K562 (cell line): ENCODE measurements around the gene NXPE2. TPM values are rescaled to one million over a fixed set of nuclear protein-coding genes. Genes with fewer than 3 reads are reported as not detected.
A peak's percentile ranks its signal among the peaks of the same experiment; 100 is the strongest.

Source experiments
- ATAC-seq: fragments of 200-7000 bp; cut with Tn5 transposase; 3 replicates; pipeline ENCODE4 v1.9.1; 2020; ENCODE audit warnings: moderate library complexity
- BruUV-seq: library from RNA; stranded (reverse); fragments of 400-500 nt; replicated peaks from 2 replicates; lab custom pipeline; 2021; lab: Mats Ljungman, UMichigan
- CTCF ChIA-PET: fragments of 300-600 bp; formaldehyde crosslinking; extraction: SDS; loops from one replicate; lab custom pipeline; 2021; ENCODE audit warnings: low intra/inter-chr PET ratio; lab: Yijun Ruan, JAX
- POLR2A ChIA-PET: fragments of 300-600, 350-650 bp; sonication (Branson Sonifier 250); formaldehyde crosslinking; extraction: SDS; loops from one replicate; lab custom pipeline; 2021; ENCODE audit warnings: antibody characterized with exemption, inconsistent platforms; lab: Yijun Ruan, JAX
- DNase-seq, 4 experiments: peaks; one replicate each; pipeline versions ENCODE4 v3.0.0 to v3.0.0-alpha.2; 2011 to 2018; ENCODE audit warnings: low spot score in 3 of 4, mixed read lengths in 3 of 4; ENCODE audit errors: extremely low read depth in 1 of 4
- FAIRE-seq: peaks from 2 replicates; lab custom pipeline; 2011; peaks lifted over from hg19 to GRCh38; lab: Jason Lieb, UNC
- H2AFZ ChIP-seq: 2 replicates; pipeline ENCODE4 v1.6.0; 2011; ENCODE audit warnings: low read depth, low read length, control low read depth, inconsistent platforms
- H3K27ac ChIP-seq: fragments of 200-600 bp; 3 replicates; pipeline ENCODE4 v1.8.0; 2011; ENCODE audit warnings: low read depth, mild to moderate bottlenecking, control low read depth, inconsistent platforms, low read length, moderate library complexity, mixed read lengths; ENCODE audit errors: extremely low read depth
- H3K27me3 ChIP-seq, 2 experiments: fragments of 300-600 bp in 1 of 2; 2 replicates in 1 of 2; 3 replicates in 1 of 2; pipeline versions ENCODE4 v1.6.0 to v1.8.0; 2011; ENCODE audit warnings: inconsistent platforms in 2 of 2, low read length in 2 of 2, mild to moderate bottlenecking in 1 of 2, mixed read lengths in 1 of 2, moderate library complexity in 1 of 2; ENCODE audit not compliant: control insufficient read depth in 2 of 2, insufficient read depth in 2 of 2
- H3K36me3 ChIP-seq: fragments of 300-600 bp; 3 replicates; pipeline ENCODE4 v1.8.0; 2011; ENCODE audit warnings: mild to moderate bottlenecking, low read length, inconsistent platforms; ENCODE audit not compliant: control insufficient read depth, insufficient read depth
- H3K4me1 ChIP-seq, 2 experiments: fragments of 200-600 bp in 1 of 2; replicated peaks in 1 of 2; 2 replicates in 1 of 2; 3 replicates in 1 of 2; pipeline versions ENCODE4 v1.5.1 to v1.8.0; 2011; ENCODE audit warnings: inconsistent platforms in 2 of 2, low read length in 2 of 2, mild to moderate bottlenecking in 1 of 2, mixed read lengths in 1 of 2, moderate library complexity in 1 of 2; ENCODE audit not compliant: control insufficient read depth in 2 of 2, insufficient read depth in 2 of 2
- H3K4me2 ChIP-seq: 2 replicates; pipeline ENCODE4 v1.6.1; 2011; ENCODE audit warnings: low read length, control low read depth, inconsistent platforms, mixed read lengths; ENCODE audit not compliant: insufficient read depth
- H3K4me3 ChIP-seq: fragments of 200-600 bp; sonication (generic), shearing (Covaris generic); 2 replicates; pipeline ENCODE4 v1.5.1; 2016; ENCODE audit warnings: control low read depth, inconsistent platforms
- H3K79me2 ChIP-seq: fragments of 200-600 bp; 3 replicates; pipeline ENCODE4 v1.8.0; 2011; ENCODE audit warnings: low read length, inconsistent platforms; ENCODE audit not compliant: control insufficient read depth, insufficient read depth
- H3K9ac ChIP-seq, 2 experiments: 2 replicates each; pipeline versions ENCODE4 v1.6.0 to v1.6.1; 2011; ENCODE audit warnings: low read depth in 2 of 2, low read length in 2 of 2, control low read depth in 1 of 2, inconsistent platforms in 1 of 2, mild to moderate bottlenecking in 1 of 2, mixed read lengths in 1 of 2; ENCODE audit not compliant: insufficient read depth in 1 of 2
- H3K9me1 ChIP-seq: one replicate; pipeline ENCODE4 v1.6.0; 2011; ENCODE audit warnings: inconsistent platforms, mild to moderate bottlenecking, low read length, moderate library complexity; ENCODE audit not compliant: control insufficient read depth, insufficient read depth
- H3K9me3 ChIP-seq: replicated peaks from 2 replicates; pipeline ENCODE4 v1.5.1; 2011; ENCODE audit warnings: low read depth, low read length, inconsistent platforms; ENCODE audit not compliant: control insufficient read depth, insufficient read depth
- H4K20me1 ChIP-seq: replicated peaks from 2 replicates; pipeline ENCODE4 v1.6.1; 2011; ENCODE audit warnings: low read length, inconsistent platforms, mixed read lengths; ENCODE audit not compliant: control insufficient read depth, insufficient read depth
- CHD1 ChIP-seq: fragments of 200-600 bp; sonication (generic); IDR thresholded peaks from one replicate; pipeline ENCODE4 v1.6.1; 2012; ENCODE audit warnings: mild to moderate bottlenecking, moderate library complexity, low read length, inconsistent platforms
- CREM ChIP-seq: IDR thresholded peaks from 2 replicates; pipeline ENCODE4 v1.6.1; 2014; ENCODE audit warnings: antibody characterized with exemption, low read depth
- CTCF ChIP-seq, 3 experiments: IDR thresholded peaks in 2 of 3; conservative IDR thresholded peaks in 1 of 3; 2 replicates each; pipeline ENCODE4 v1.5.1; 2011 to 2012; ENCODE audit warnings: low read length in 3 of 3, mild to moderate bottlenecking in 3 of 3, control low read depth in 2 of 3, improper control_type of control experiment in 1 of 3, inconsistent platforms in 1 of 3, low read depth in 1 of 3, mixed read lengths in 1 of 3, moderate library complexity in 1 of 3; ENCODE audit not compliant: insufficient read depth in 2 of 3
- RAD21 ChIP-seq, 2 experiments: fragments of 250-450 bp in 1 of 2; fragments of 450-650 bp in 1 of 2; sonication (Bioruptor Pico) in 1 of 2; formaldehyde crosslinking in 1 of 2; IDR thresholded peaks in 1 of 2; conservative IDR thresholded peaks in 1 of 2; 2 replicates each; pipeline versions ENCODE4 v1.4.0 to v1.8.0; 2020 to 2022; ENCODE audit warnings: mild to moderate bottlenecking in 2 of 2, moderate library complexity in 1 of 2
- REST ChIP-seq, 2 experiments: fragments of 450-650 bp; formaldehyde crosslinking in 1 of 2; IDR thresholded peaks; 2 replicates each; pipeline versions ENCODE4 v1.4.0 to v1.6.1; 2014 to 2020; ENCODE audit warnings: mild to moderate bottlenecking in 2 of 2, borderline replicate concordance in 1 of 2, low read depth in 1 of 2
- SMC3 ChIP-seq: conservative IDR thresholded peaks from 2 replicates; pipeline ENCODE4 v1.6.1; 2011; ENCODE audit warnings: low read depth, low read length, improper control_type of control experiment; ENCODE audit not compliant: insufficient read depth
- ZNF408 ChIP-seq: fragments of 250-450 bp; sonication (Bioruptor Pico); IDR thresholded peaks from 2 replicates; pipeline ENCODE4 v1.4.0; 2020; ENCODE audit warnings: low read depth, mild to moderate bottlenecking, moderate library complexity
- in situ Hi-C: fragments of 300-500 bp; cut with MboI; formaldehyde crosslinking; loops from 4 replicates; pipeline ENCODE4 v1.15.0; 2018; ENCODE audit warnings: inconsistent platforms, mixed read lengths
- intact Hi-C: fragments of 100-400 bp; cut with micrococcal nuclease; formaldehyde crosslinking; loops from 2 replicates; pipeline ENCODE4 v1.14.2; 2022
- polyA plus RNA-seq, 8 experiments: library from polyadenylated mRNA; depleted of rRNA in 4 of 8; stranded (reverse) in 5 of 8; unstranded in 3 of 8; fragments of >200 nt; fragmentation: Nextera tagmentation in 2 of 8; fragmentation: Illumina TruSeq in 1 of 8; extraction: Ambion mirVana in 2 of 8; extraction: Trizol in 1 of 8; gene quantifications; 2 replicates each; pipeline versions ENCODE4 v1.2.1 to v1.2.3, GENCODE V29; 2011 to 2014; ENCODE audit warnings: inconsistent platforms in 1 of 8, missing spikeins in 1 of 8
- total RNA-seq, 7 experiments: library from RNA; depleted of rRNA in 6 of 7; stranded (reverse); fragments of >200 nt in 6 of 7; fragmentation: Illumina TruSeq in 2 of 7; extraction: Trizol in 2 of 7; gene quantifications; 2 replicates each; pipeline versions ENCODE4 v1.2.1 to v1.2.3, GENCODE V29; 2011 to 2021; ENCODE audit warnings: low replicate concordance in 1 of 7

Gene NXPE2
- total and polyA plus RNA-seq, 9 of the 15 experiments (the other 6 are each of a cell fraction or from before 2014, with no cell fraction given): not detected

GRCh38 chr11:114738954-114739353, 60.6 kb downstream of the NXPE2 start:
- POLR2A ChIA-PET: no interaction called here
- Histone ChIP-seq H3K9me3 (no peaks in the 10 kb centered on the region), H3K27ac (no peak overlapping the region), H3K9ac (no peak overlapping the region), H3K4me1 (no peaks in the 10 kb centered on the region), H3K4me2 (no peak overlapping the region), H3K79me2 (no peaks in the 10 kb centered on the region), H3K27me3 (no peaks in the 10 kb centered on the region), H3K36me3 (no peaks in the 10 kb centered on the region), H2AFZ (no peak overlapping the region), H3K4me3 (no peak overlapping the region), H4K20me1 (no peaks in the 10 kb centered on the region), H3K9me1 (no peaks in the 10 kb centered on the region)
- TF ChIP-seq CREM (0 out of 2 replicates have a peak, but pooled peaks have one; percentile 23), ZNF408 (CRISPR knock-in tag) (no peak), RAD21 (CRISPR knock-in tag; conservative IDR thresholded peaks at IDR 0.05 in 1 of 2, IDR thresholded peaks at IDR 0.05 in 1 of 2) (peak; percentile 37 to 64), CTCF (IDR thresholded peaks at IDR 0.05 in 2 of 3, conservative IDR thresholded peaks at IDR 0.05 in 1 of 3; ENCODE audit: insufficient read depth in 2 of 3, low read depth in 1 of 3, low read length in 3 of 3) (peak; percentile 63 to 77 (median 66)), CHD1 (no peak), REST (IDR thresholded peaks at IDR 0.05; ENCODE audit: borderline replicate concordance) (peak; percentile 24; the same call in 1 of the 2 replicates), REST (CRISPR knock-in tag; IDR thresholded peaks at IDR 0.05; ENCODE audit: low read depth) (no peak), SMC3 (peak; percentile 43; the same call in 1 of the 2 replicates)
- no TSS peak for BruUV-seq
- peak; percentile 29 to 54 (median 38) for DNase-seq
- peak; percentile 90 for FAIRE-seq
- intact Hi-C loops (no loop called here), in situ Hi-C loops (loop anchor here (10.0 kb wide), 1 partner anchor 144 kb away; the partner anchor contains the start of gene NXPE4)
- CTCF ChIA-PET: interaction anchor here (0.5 kb wide), 1 partner anchor 459 kb away, joined by 3 read pairs; no protein-coding TSS in a partner anchor
- ATAC-seq: peak; percentile 80
